ENCODE data around the gene ZSCAN20.

ZSCAN20 gene

DNA sequence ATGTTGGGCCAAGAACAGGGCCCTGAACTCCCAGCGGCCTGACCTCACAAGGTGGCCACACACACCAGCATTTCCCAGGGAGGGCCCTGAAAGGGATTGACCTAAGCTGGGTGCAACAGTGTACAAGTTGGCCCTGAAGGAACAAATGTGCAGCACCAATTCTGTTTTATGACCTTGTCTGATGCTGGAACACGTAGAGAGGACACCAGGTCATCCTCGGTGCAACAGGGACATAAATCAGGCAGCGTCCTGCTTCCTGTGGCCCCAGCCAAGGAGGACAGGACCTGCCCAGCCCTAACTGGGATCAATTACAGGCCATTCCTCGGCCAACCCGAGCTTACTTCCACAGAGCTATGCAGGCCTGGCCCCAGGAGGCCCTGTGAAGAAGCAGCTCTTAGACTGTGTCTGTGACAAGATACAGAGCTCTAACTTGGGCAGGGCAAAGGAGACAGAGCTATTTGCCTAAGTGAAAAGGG, 28.7 kb upstream of the ZSCAN20 start:
- Histone ChIP-seq H3K27me3 (ENCODE audit: control insufficient read depth in 1 of 2, insufficient read depth in 2 of 2, low read length in 2 of 2) (no peaks in the 10 kb centered on the region), H3K36me3 (ENCODE audit: control insufficient read depth in 2 of 2, insufficient read depth in 2 of 2, low read length in 2 of 2) (no peaks in the 10 kb centered on the region), H3K9ac (ENCODE audit: low read length in 2 of 2) (no peak overlapping the region), H3K9me3 (ENCODE audit: control insufficient read depth in 2 of 2, low read length in 2 of 2) (no peaks in the 10 kb centered on the region), H3K4me3 (ENCODE audit: low read length in 2 of 2) (no peak overlapping the region), H3K27ac (ENCODE audit: low read length) (no peak overlapping the region), H3K4me1 (ENCODE audit: control insufficient read depth, insufficient read depth, low read length) (peaks cover 4% of the 10 kb centered on the region)

DNA sequence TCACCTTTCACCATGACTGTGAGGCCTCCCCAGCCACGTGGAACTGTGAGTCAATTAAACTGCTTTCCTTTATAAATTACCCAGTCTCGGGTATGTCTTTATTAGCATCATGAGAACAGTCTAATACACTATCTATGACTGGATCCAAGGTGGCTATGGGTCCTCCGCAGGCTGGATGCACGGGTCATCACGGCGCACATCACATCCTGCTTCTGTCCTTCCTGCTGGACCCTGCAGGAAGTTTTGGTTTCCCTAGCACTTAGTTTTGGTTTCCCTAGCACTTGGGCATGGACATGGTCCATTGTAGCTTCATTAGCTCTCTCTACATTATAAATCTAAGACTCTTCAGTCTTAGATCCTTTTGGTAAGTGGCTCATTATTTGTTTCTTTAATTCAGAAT, 27.3 kb upstream of the ZSCAN20 start:
- H3K9ac ChIP-seq (ENCODE audit: low read length in 2 of 2), result no peak overlapping the region
- no peaks in the 10 kb centered on the region for H3K9me3 ChIP-seq (ENCODE audit: control insufficient read depth in 2 of 2, low read length in 2 of 2)
- H3K4me3 ChIP-seq (ENCODE audit: low read length in 2 of 2), result no peak overlapping the region
- no peaks in the 10 kb centered on the region for H3K36me3 ChIP-seq (ENCODE audit: control insufficient read depth in 2 of 2, insufficient read depth in 2 of 2, low read length in 2 of 2)
- no peaks in the 10 kb centered on the region for H3K27me3 ChIP-seq (ENCODE audit: control insufficient read depth in 1 of 2, insufficient read depth in 2 of 2, low read length in 2 of 2)
- H3K27ac ChIP-seq (ENCODE audit: low read length), result no peak overlapping the region
- peaks cover 4% of the 10 kb centered on the region for H3K4me1 ChIP-seq (ENCODE audit: control insufficient read depth, insufficient read depth, low read length)

- Histone ChIP-seq H3K36me3 (ENCODE audit: control insufficient read depth in 2 of 2, insufficient read depth in 2 of 2, low read length in 2 of 2) (no peaks in the 10 kb centered on the region), H3K27me3 (ENCODE audit: control insufficient read depth in 1 of 2, insufficient read depth in 2 of 2, low read length in 2 of 2) (no peaks in the 10 kb centered on the region), H3K9ac (ENCODE audit: low read length in 2 of 2) (no peak overlapping the region), H3K4me3 (ENCODE audit: low read length in 2 of 2) (no peak overlapping the region), H3K4me1 (ENCODE audit: control insufficient read depth, insufficient read depth, low read length) (peaks cover 4% of the 10 kb centered on the region), H3K27ac (ENCODE audit: low read length) (no peak overlapping the region), H3K9me3 (ENCODE audit: control insufficient read depth in 2 of 2, low read length in 2 of 2) (no peaks in the 10 kb centered on the region)
Measured at GRCh38 chr1:33446590-33446989, 25.9 kb upstream of the ZSCAN20 start.

DNA sequence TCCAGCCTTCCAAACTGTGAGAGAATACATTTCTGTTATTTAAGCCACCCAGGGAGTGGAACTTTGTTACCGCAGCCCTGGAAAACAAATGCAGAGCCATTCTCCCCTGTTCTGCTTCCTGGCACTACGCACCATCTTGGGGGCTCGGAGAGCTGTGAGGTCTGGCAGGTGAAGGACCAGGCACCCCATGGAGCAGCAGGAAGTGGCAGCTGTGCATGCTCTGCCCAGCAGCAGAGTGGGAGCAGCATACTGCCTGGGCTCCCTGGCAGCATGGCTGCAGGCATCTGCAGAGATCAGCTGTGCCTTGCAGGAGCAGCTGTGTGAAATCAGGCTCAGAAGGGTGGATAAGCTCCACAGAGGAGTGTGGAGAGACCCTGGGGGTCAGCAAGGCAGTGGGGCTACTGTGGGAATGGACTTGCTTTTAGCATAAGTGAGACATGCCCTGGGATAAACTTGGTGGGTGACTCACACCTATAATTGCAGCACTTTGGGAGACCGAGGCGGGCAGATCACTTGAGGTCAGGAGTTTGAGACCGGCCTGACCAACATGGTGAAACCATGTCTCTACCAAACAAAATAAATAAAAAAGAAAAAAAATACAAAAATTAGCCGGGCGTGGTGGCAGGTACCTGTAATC, 17.7 kb upstream of the ZSCAN20 start:
- H3K27me3 ChIP-seq (ENCODE audit: control insufficient read depth in 1 of 2, insufficient read depth in 2 of 2, low read length in 2 of 2), result no peaks in the 10 kb centered on the region
- H3K4me3 ChIP-seq (ENCODE audit: low read length in 2 of 2), result no peak overlapping the region
- H3K9me3 ChIP-seq (ENCODE audit: control insufficient read depth in 2 of 2, low read length in 2 of 2), result no peaks in the 10 kb centered on the region
- no peaks in the 10 kb centered on the region for H3K36me3 ChIP-seq (ENCODE audit: control insufficient read depth in 2 of 2, insufficient read depth in 2 of 2, low read length in 2 of 2)
- H3K4me1 ChIP-seq (ENCODE audit: control insufficient read depth, insufficient read depth, low read length), result peaks cover 26% of the 10 kb centered on the region
- H3K9ac ChIP-seq (ENCODE audit: low read length in 2 of 2), result no peak overlapping the region
- H3K27ac ChIP-seq (ENCODE audit: low read length), result peak overlapping the region; percentile 11

- Histone ChIP-seq H3K27ac (ENCODE audit: low read length) (peak overlapping the region; percentile 77), H3K27me3 (ENCODE audit: control insufficient read depth in 1 of 2, insufficient read depth in 2 of 2, low read length in 2 of 2) (no peaks in the 10 kb centered on the region), H3K36me3 (ENCODE audit: control insufficient read depth in 2 of 2, insufficient read depth in 2 of 2, low read length in 2 of 2) (no peaks in the 10 kb centered on the region), H3K9ac (ENCODE audit: low read length in 2 of 2) (peak overlapping the region in 1 of 2 donors; percentile 13), H3K4me3 (ENCODE audit: low read length in 2 of 2) (peak overlapping the region in 1 of 2 donors; percentile 22), H3K9me3 (ENCODE audit: control insufficient read depth in 2 of 2, low read length in 2 of 2) (no peaks in the 10 kb centered on the region), H3K4me1 (ENCODE audit: control insufficient read depth, insufficient read depth, low read length) (peaks cover 37% of the 10 kb centered on the region)
Measured at GRCh38 chr1:33455539-33456501, 16.6 kb upstream of the ZSCAN20 start.

DNA sequence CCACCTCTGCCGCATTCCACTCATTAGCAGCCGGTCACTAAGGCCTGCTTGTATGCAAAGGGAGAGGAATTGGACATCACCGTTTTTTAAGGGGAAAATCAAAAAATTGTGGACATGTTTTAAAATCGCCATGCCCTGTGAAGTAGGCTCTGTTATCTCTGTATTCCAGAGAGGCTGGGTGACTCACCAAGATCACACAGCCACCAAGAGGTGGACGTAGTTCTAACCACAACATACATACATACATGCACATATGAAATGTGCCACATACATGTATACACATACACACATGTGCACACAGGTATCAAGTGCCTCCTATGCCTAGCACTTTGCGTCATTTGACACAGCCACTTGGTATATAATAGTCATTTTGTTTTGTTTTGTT, 16.0 kb upstream of the ZSCAN20 start:
- Histone ChIP-seq H3K36me3 (ENCODE audit: control insufficient read depth in 2 of 2, insufficient read depth in 2 of 2, low read length in 2 of 2) (no peaks in the 10 kb centered on the region), H3K27ac (ENCODE audit: low read length) (peak overlapping the region; percentile 77), H3K9me3 (ENCODE audit: control insufficient read depth in 2 of 2, low read length in 2 of 2) (no peaks in the 10 kb centered on the region), H3K9ac (ENCODE audit: low read length in 2 of 2) (no peak overlapping the region), H3K4me3 (ENCODE audit: low read length in 2 of 2) (peak overlapping the region in 1 of 2 donors; percentile 22), H3K27me3 (ENCODE audit: control insufficient read depth in 1 of 2, insufficient read depth in 2 of 2, low read length in 2 of 2) (no peaks in the 10 kb centered on the region), H3K4me1 (ENCODE audit: control insufficient read depth, insufficient read depth, low read length) (peaks cover 42% of the 10 kb centered on the region)

- Histone ChIP-seq H3K36me3 (ENCODE audit: control insufficient read depth in 2 of 2, insufficient read depth in 2 of 2, low read length in 2 of 2) (no peaks in the 10 kb centered on the region), H3K4me1 (ENCODE audit: control insufficient read depth, insufficient read depth, low read length) (peaks cover 45% of the 10 kb centered on the region), H3K27ac (ENCODE audit: low read length) (peak overlapping the region; percentile 94), H3K9ac (ENCODE audit: low read length in 2 of 2) (peak overlapping the region in 1 of 2 donors; percentile 36), H3K4me3 (ENCODE audit: low read length in 2 of 2) (no peak overlapping the region), H3K9me3 (ENCODE audit: control insufficient read depth in 2 of 2, low read length in 2 of 2) (no peaks in the 10 kb centered on the region), H3K27me3 (ENCODE audit: control insufficient read depth in 1 of 2, insufficient read depth in 2 of 2, low read length in 2 of 2) (no peaks in the 10 kb centered on the region)
Measured at GRCh38 chr1:33459691-33460090, 12.8 kb upstream of the ZSCAN20 start.

GRCh38 chr1:33460144-33460543, 12.3 kb upstream of the ZSCAN20 start:
- Histone ChIP-seq H3K36me3 (ENCODE audit: control insufficient read depth in 2 of 2, insufficient read depth in 2 of 2, low read length in 2 of 2) (no peaks in the 10 kb centered on the region), H3K9me3 (ENCODE audit: control insufficient read depth in 2 of 2, low read length in 2 of 2) (no peaks in the 10 kb centered on the region), H3K4me1 (ENCODE audit: control insufficient read depth, insufficient read depth, low read length) (peaks cover 46% of the 10 kb centered on the region), H3K27ac (ENCODE audit: low read length) (peak overlapping the region; percentile 94), H3K9ac (ENCODE audit: low read length in 2 of 2) (peak overlapping the region in 1 of 2 donors; percentile 36), H3K27me3 (ENCODE audit: control insufficient read depth in 1 of 2, insufficient read depth in 2 of 2, low read length in 2 of 2) (no peaks in the 10 kb centered on the region), H3K4me3 (ENCODE audit: low read length in 2 of 2) (no peak overlapping the region)

GRCh38 chr1:33460947-33461629, 11.4 kb upstream of the ZSCAN20 start:
- H3K36me3 ChIP-seq (ENCODE audit: control insufficient read depth in 2 of 2, insufficient read depth in 2 of 2, low read length in 2 of 2), result no peaks in the 10 kb centered on the region
- H3K9ac ChIP-seq (ENCODE audit: low read length in 2 of 2), result peak overlapping the region; percentile 35 to 58
- H3K4me1 ChIP-seq (ENCODE audit: control insufficient read depth, insufficient read depth, low read length), result peaks cover 43% of the 10 kb centered on the region
- no peaks in the 10 kb centered on the region for H3K27me3 ChIP-seq (ENCODE audit: control insufficient read depth in 1 of 2, insufficient read depth in 2 of 2, low read length in 2 of 2)
- peak overlapping the region in 1 of 2 donors; percentile 47 for H3K4me3 ChIP-seq (ENCODE audit: low read length in 2 of 2)
- H3K27ac ChIP-seq (ENCODE audit: low read length), result peak overlapping the region; percentile 94
- H3K9me3 ChIP-seq (ENCODE audit: control insufficient read depth in 2 of 2, low read length in 2 of 2), result no peaks in the 10 kb centered on the region

- Histone ChIP-seq H3K4me1 (ENCODE audit: control insufficient read depth, insufficient read depth, low read length) (peaks cover 48% of the 10 kb centered on the region), H3K27me3 (ENCODE audit: control insufficient read depth in 1 of 2, insufficient read depth in 2 of 2, low read length in 2 of 2) (no peaks in the 10 kb centered on the region), H3K4me3 (ENCODE audit: low read length in 2 of 2) (no peak overlapping the region), H3K36me3 (ENCODE audit: control insufficient read depth in 2 of 2, insufficient read depth in 2 of 2, low read length in 2 of 2) (no peaks in the 10 kb centered on the region), H3K9me3 (ENCODE audit: control insufficient read depth in 2 of 2, low read length in 2 of 2) (no peaks in the 10 kb centered on the region), H3K9ac (ENCODE audit: low read length in 2 of 2) (no peak overlapping the region), H3K27ac (ENCODE audit: low read length) (no peak overlapping the region)
Measured at GRCh38 chr1:33462405-33463164, 9.9 kb upstream of the ZSCAN20 start.

Data from stomach smooth muscle (tissue), 2 donors.